Inflammatory macrophage treated with lipopolysaccharide for 1 hour (primary cell): Measurements from ENCODE around the gene HMGN3.

Experiments
- DNase-seq, 2 donors: peaks; one replicate each; pipeline ENCODE4 v3.0.0-alpha.2; 2020 to 2022

The HMGN3 gene

DNA sequence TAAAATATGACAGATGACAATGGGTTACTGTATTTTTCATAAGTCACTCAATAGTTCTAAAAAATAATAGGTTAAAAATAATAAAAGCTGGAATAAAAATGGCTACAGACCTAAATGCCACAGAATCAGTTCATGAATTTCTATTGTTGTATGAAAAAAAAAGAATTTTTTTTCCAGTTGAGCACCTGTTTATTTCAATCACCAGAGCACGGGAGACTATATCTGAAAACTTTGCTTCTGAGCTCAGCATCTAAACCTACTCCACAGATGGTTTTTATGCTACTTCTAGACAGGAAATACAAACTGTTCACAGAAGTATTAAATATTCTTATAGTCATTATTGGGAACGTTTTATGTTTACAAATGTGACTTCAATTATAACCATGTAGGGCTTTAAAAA, 50.4 kb downstream of the HMGN3 start:
- no peak for DNase-seq

GRCh38 chr6:79180052-79180451, 54.4 kb downstream of the HMGN3 start:
- DNase-seq, result no peak

GRCh38 chr6:79173378-79173777, 61.1 kb downstream of the HMGN3 start:
- DNase-seq, result peak; percentile 12 to 15

- no peak for DNase-seq
These were observed 63.5 kb downstream of the HMGN3 start for GRCh38 chr6:79170959-79171358.

- no peak for DNase-seq
These were observed 64.1 kb downstream of the HMGN3 start for GRCh38 chr6:79170431-79170830.

- DNase-seq, result no peak
These were observed 65.8 kb downstream of the HMGN3 start for GRCh38 chr6:79168695-79168980.

- DNase-seq, result no peak
These were observed 66.4 kb downstream of the HMGN3 start for GRCh38 chr6:79167931-79168694.

GRCh38 chr6:79159846-79160245, 74.6 kb downstream of the HMGN3 start:
- no peak for DNase-seq

- DNase-seq, result no peak
These were observed 75.5 kb downstream of the HMGN3 start for GRCh38 chr6:79158856-79159516.

GRCh38 chr6:79157961-79158644, 76.4 kb downstream of the HMGN3 start:
- DNase-seq, result no peak

GRCh38 chr6:79152269-79152737, 82.2 kb downstream of the HMGN3 start:
- no peak for DNase-seq
